C4-2B (cell line): ENCODE results near the gene SPEM1.

Experiments used
- CTCF ChIP-seq: fragments of 450-650 bp; conservative IDR thresholded peaks from 2 replicates; pipeline ENCODE4 v1.5.1; 2017; ENCODE audit warnings: mild to moderate bottlenecking
- ZFX ChIP-seq: fragments of 450-650 bp; IDR thresholded peaks from 2 replicates; pipeline ENCODE4 v1.6.1; 2017

- no peak for TF ChIP-seq CTCF
- TF ChIP-seq ZFX: no peak
These were observed 35.5 kb upstream of the SPEM1 start for GRCh38 chr17:7384489-7385081.
